HEK293 (cell line): ENCODE results near the gene KLK2.

Experiments
- CTCF ChIA-PET: fragments of 350-600 bp; formaldehyde crosslinking; extraction: SDS; loops from one replicate; lab custom pipeline; 2021; ENCODE audit warnings: antibody characterized with exemption; lab: Yijun Ruan, JAX
- POLR2A ChIA-PET: fragments of 300-600 bp; formaldehyde crosslinking; extraction: SDS; loops from one replicate; lab custom pipeline; 2020; ENCODE audit warnings: antibody characterized with exemption, inconsistent platforms; lab: Yijun Ruan, JAX
- H3K27ac ChIP-seq: fragments of 200-500 bp; sonication (Bioruptor generic); 2 replicates; pipeline ENCODE4 v1.5.1; 2014; ENCODE audit warnings: low read depth, low read length, control low read depth, inconsistent platforms; ENCODE audit errors: extremely low read depth
- H3K36me3 ChIP-seq, 2 experiments: fragments of 200-500 bp in 1 of 2; sonication (Bioruptor generic) in 1 of 2; 1 replicate in 1 of 2; 2 replicates in 1 of 2; pipeline ENCODE4 v1.5.1; 2014 to 2017; ENCODE audit warnings: inconsistent platforms in 2 of 2, low read length in 2 of 2; ENCODE audit not compliant: control insufficient read depth in 2 of 2, insufficient read depth in 1 of 2
- H3K4me1 ChIP-seq: fragments of 200-500 bp; sonication (Bioruptor generic); 2 replicates; pipeline ENCODE4 v1.5.1; 2014; ENCODE audit warnings: mild to moderate bottlenecking, low read length, inconsistent platforms; ENCODE audit not compliant: control insufficient read depth, insufficient read depth
- H3K4me3 ChIP-seq: 2 replicates; pipeline ENCODE4 v1.5.1; 2011; ENCODE audit warnings: low read depth, mild to moderate bottlenecking, control low read depth, low read length, moderate library complexity
- H3K9me3 ChIP-seq: fragments of 200-500 bp; sonication (Bioruptor generic); 2 replicates; pipeline ENCODE4 v1.5.1; 2014; ENCODE audit warnings: low read depth, low read length, inconsistent platforms; ENCODE audit not compliant: control insufficient read depth, insufficient read depth
- BCL6B ChIP-seq: fragments of 450-650 bp; formaldehyde crosslinking; IDR thresholded peaks from 2 replicates; pipeline ENCODE4 v1.5.1; 2017; ENCODE audit warnings: missing biosample characterization, missing genetic modification characterization
- EGR2 ChIP-seq: fragments of 450-650 bp; formaldehyde crosslinking; IDR thresholded peaks from 2 replicates; pipeline ENCODE4 v1.5.1; 2016; ENCODE audit warnings: low read depth, missing biosample characterization, missing genetic modification characterization
- GLIS2 ChIP-seq: fragments of 450-650 bp; formaldehyde crosslinking; IDR thresholded peaks from 2 replicates; pipeline ENCODE4 v1.5.1; 2016; ENCODE audit warnings: missing biosample characterization, missing genetic modification characterization
- MZF1 ChIP-seq: fragments of 450-650 bp; formaldehyde crosslinking; IDR thresholded peaks from 2 replicates; pipeline ENCODE4 v1.5.1; 2017; ENCODE audit warnings: missing biosample characterization, missing genetic modification characterization, borderline replicate concordance
- RBAK ChIP-seq: fragments of 450-650 bp; formaldehyde crosslinking; IDR thresholded peaks from 2 replicates; pipeline ENCODE4 v1.5.1; 2016; ENCODE audit warnings: missing biosample characterization, missing genetic modification characterization
- SP2 ChIP-seq: fragments of 450-650 bp; formaldehyde crosslinking; IDR thresholded peaks from 2 replicates; pipeline ENCODE4 v1.5.1; 2016; ENCODE audit warnings: missing biosample characterization, missing genetic modification characterization
- ZBTB1 ChIP-seq: fragments of 450-650 bp; formaldehyde crosslinking; IDR thresholded peaks from 2 replicates; pipeline ENCODE4 v1.5.1; 2016; ENCODE audit warnings: missing biosample characterization, missing genetic modification characterization
- ZBTB20 ChIP-seq: fragments of 450-650 bp; formaldehyde crosslinking; IDR thresholded peaks from 2 replicates; pipeline ENCODE4 v1.5.1; 2016; ENCODE audit warnings: missing biosample characterization, missing genetic modification characterization
- ZFHX2 ChIP-seq: fragments of 450-650 bp; formaldehyde crosslinking; conservative IDR thresholded peaks from 2 replicates; pipeline ENCODE4 v1.5.1; 2016; ENCODE audit warnings: missing biosample characterization, missing genetic modification characterization
- ZIC2 ChIP-seq: fragments of 450-650 bp; formaldehyde crosslinking; IDR thresholded peaks from 2 replicates; pipeline ENCODE4 v1.5.1; 2016; ENCODE audit warnings: missing biosample characterization, missing genetic modification characterization
- ZNF133 ChIP-seq: fragments of 450-650 bp; formaldehyde crosslinking; IDR thresholded peaks from 2 replicates; pipeline ENCODE4 v1.5.1; 2016; ENCODE audit warnings: missing biosample characterization, missing genetic modification characterization
- ZNF146 ChIP-seq: fragments of 450-650 bp; formaldehyde crosslinking; IDR thresholded peaks from 2 replicates; pipeline ENCODE4 v1.5.1; 2016; ENCODE audit warnings: missing biosample characterization, missing genetic modification characterization
- ZNF169 ChIP-seq: fragments of 450-650 bp; formaldehyde crosslinking; IDR thresholded peaks from 2 replicates; pipeline ENCODE4 v1.5.1; 2016; ENCODE audit warnings: missing biosample characterization, missing genetic modification characterization
- ZNF311 ChIP-seq: fragments of 450-650 bp; formaldehyde crosslinking; IDR thresholded peaks from 2 replicates; pipeline ENCODE4 v1.5.1; 2017; ENCODE audit warnings: missing biosample characterization, missing genetic modification characterization, borderline replicate concordance
- ZNF341 ChIP-seq: fragments of 450-650 bp; formaldehyde crosslinking; IDR thresholded peaks from 2 replicates; pipeline ENCODE4; 2016; ENCODE audit warnings: low read depth, missing biosample characterization, missing genetic modification characterization
- ZNF449 ChIP-seq: fragments of 450-650 bp; formaldehyde crosslinking; IDR thresholded peaks from 2 replicates; pipeline ENCODE4 v1.5.1; 2017; ENCODE audit warnings: missing biosample characterization, mild to moderate bottlenecking, missing genetic modification characterization, moderate library complexity
- ZNF521 ChIP-seq: fragments of 450-650 bp; formaldehyde crosslinking; IDR thresholded peaks from 2 replicates; pipeline ENCODE4 v1.5.1; 2017; ENCODE audit warnings: missing biosample characterization, mild to moderate bottlenecking, missing genetic modification characterization
- ZNF560 ChIP-seq: fragments of 450-650 bp; formaldehyde crosslinking; IDR thresholded peaks from 2 replicates; pipeline ENCODE4 v1.5.1; 2017; ENCODE audit warnings: missing biosample characterization, missing genetic modification characterization, borderline replicate concordance
- ZNF747 ChIP-seq: fragments of 450-650 bp; formaldehyde crosslinking; IDR thresholded peaks from 2 replicates; pipeline ENCODE4 v1.5.1; 2016; ENCODE audit warnings: missing biosample characterization, missing genetic modification characterization
- ZNF830 ChIP-seq: fragments of 450-650 bp; IDR thresholded peaks from 2 replicates; pipeline ENCODE4 v1.5.0; 2018; ENCODE audit warnings: missing biosample characterization, missing genetic modification characterization, low read depth, mild to moderate bottlenecking, moderate library complexity
- ZNF843 ChIP-seq: fragments of 450-650 bp; formaldehyde crosslinking; IDR thresholded peaks from 2 replicates; pipeline ENCODE4 v1.5.1; 2016; ENCODE audit warnings: missing biosample characterization, missing genetic modification characterization
- ZSCAN30 ChIP-seq: fragments of 450-650 bp; IDR thresholded peaks from 2 replicates; pipeline ENCODE4 v1.5.1; 2018; ENCODE audit warnings: missing biosample characterization, mild to moderate bottlenecking, missing genetic modification characterization, moderate library complexity

The KLK2 gene

DNA sequence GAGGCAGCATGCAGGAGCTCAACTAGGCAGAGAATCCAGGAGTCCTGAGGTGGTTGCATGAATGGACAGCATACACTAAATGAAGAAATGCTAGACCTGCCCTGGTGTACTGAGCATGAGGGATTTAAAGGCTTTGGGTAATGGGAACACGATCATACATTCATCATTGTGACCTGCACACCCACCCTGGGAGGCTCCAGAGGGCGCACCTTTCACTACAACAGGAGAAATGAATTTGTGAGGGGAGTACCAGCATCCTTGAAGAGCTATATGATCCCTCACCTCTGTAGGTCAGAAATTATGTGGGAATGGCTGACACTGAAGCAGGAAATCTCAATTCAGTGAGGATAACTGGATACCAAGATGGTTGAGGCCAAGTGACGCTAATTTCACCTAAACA lies 8.9 kb downstream of the KLK2 start:
- CTCF ChIA-PET: interaction anchor here (0.7 to 0.9 kb wide), 2 partner anchors 17 to 39 kb away, joined by 3 to 4 read pairs; no protein-coding TSS in a partner anchor

DNA sequence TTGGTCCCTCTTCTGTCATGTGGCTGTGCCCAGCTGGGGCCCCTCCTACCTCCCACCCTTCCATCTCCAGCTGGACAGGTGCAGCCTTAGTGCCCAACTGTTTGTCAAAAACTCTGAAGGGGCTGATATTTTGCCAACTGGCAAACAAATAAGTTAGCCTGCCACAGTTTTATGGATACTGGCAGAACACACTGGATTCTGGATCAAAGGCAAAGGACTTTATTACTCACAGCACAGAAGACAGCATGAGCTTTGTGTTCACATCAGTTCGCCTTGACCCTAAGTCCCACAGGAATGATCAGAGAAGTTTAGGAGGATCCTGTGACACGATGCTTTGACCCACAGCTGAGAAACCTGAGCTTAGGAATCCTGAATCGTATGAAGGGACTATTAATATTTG lies 16.4 kb downstream of the KLK2 start:
- CTCF ChIA-PET: interaction anchor here (1.5 kb wide), 1 partner anchor 16 kb away, joined by 7 read pairs; no protein-coding TSS in a partner anchor
- H3K27ac ChIP-seq: no peak overlapping the region
- no peak overlapping the region for H3K4me3 ChIP-seq
- H3K9me3 ChIP-seq: no peaks in the 10 kb centered on the region
- H3K4me1 ChIP-seq: no peaks in the 10 kb centered on the region
- TF ChIP-seq ZBTB20 (tag by site-specific recombination) (no peak), ZNF521 (no peak)
- no peaks in the 10 kb centered on the region for H3K36me3 ChIP-seq
- POLR2A ChIA-PET: no interaction called here

More for the DNA sequence above, 8.9 kb downstream of the KLK2 start:
- H3K36me3 ChIP-seq: no peaks in the 10 kb centered on the region
- H3K4me3 ChIP-seq: no peak overlapping the region
- H3K4me1 ChIP-seq: no peaks in the 10 kb centered on the region
- H3K9me3 ChIP-seq: no peaks in the 10 kb centered on the region
- H3K27ac ChIP-seq: no peak overlapping the region
- POLR2A ChIA-PET: no interaction called here
- TF ChIP-seq ZNF146 (no peak), ZNF311 (tag by site-specific recombination) (no peak), RBAK (tag by site-specific recombination) (no peak), ZNF449 (tag by site-specific recombination) (no peak), ZNF830 (tag by site-specific recombination) (no peak), ZNF747 (tag by site-specific recombination) (no peak), ZSCAN30 (tag by site-specific recombination) (no peak), MZF1 (no peak), ZIC2 (no peak), ZNF843 (tag by site-specific recombination) (no peak), EGR2 (no peak), ZNF169 (no peak), ZNF133 (tag by site-specific recombination) (no peak), ZNF560 (tag by site-specific recombination) (no peak)

DNA sequence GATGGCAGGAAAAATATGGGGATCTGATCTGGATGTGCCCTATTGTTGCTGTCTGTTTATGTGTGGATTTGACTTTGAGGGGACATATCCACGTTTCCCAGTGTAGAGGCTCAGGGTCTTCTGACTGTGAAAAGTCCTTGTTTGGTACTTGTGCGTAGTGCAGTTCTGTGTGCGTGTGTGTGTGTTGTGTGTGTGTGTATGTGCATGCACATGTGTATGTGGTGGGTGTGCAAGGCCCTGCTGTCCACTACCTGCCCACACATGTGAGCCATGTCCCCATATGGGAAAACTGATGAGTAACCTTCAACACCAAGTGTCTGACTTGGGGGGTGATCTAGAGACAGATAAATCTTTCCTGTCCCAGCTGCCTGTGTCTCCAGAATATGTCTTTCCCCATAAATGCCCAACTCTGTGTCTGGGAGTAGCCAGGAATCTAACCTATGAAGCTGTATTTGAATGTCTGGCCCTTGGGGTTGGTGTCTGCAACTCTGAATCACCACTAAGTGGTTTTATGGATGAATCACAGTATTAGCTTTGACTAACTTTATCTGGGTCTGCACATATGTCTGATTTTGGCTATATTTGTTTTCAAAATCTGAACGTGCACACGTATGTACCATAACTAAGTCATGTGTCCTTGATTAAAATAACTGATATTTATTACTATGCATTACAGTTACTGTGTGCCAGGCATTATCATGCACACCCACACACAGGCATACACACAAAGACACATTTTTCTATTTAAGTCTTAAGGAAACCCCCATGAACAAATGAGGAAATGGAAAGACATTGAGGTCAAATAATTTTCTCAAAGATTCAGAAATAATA lies 17.4 kb downstream of the KLK2 start:
- Histone ChIP-seq H3K36me3 (no peaks in the 10 kb centered on the region), H3K9me3 (no peaks in the 10 kb centered on the region), H3K4me3 (no peak overlapping the region), H3K27ac (no peak overlapping the region), H3K4me1 (no peaks in the 10 kb centered on the region)
- POLR2A ChIA-PET: no interaction called here
- CTCF ChIA-PET: interaction anchor here (1.5 kb wide), 1 partner anchor 15 kb away, joined by 7 read pairs; no protein-coding TSS in a partner anchor
- TF ChIP-seq ZNF146 (no peak), BCL6B (tag by site-specific recombination) (no peak), ZBTB1 (no peak), ZFHX2 (tag by site-specific recombination) (no peak), SP2 (tag by site-specific recombination) (no peak), ZNF341 (no peak), GLIS2 (tag by site-specific recombination) (no peak)
- TF ChIP-seq, all 188 proteins: peak for 0
